ENCODE data around the gene GPC6.

The GPC6 gene

GRCh38 chr13:93325303-93326233 is 99.0 kb downstream of the GPC6 start:
- no peaks in the 10 kb centered on the region for H3K9me3 ChIP-seq (ENCODE audit: insufficient read depth, low read length)
- no peak overlapping the region for H3K9ac ChIP-seq (ENCODE audit: low read length)
- no peaks in the 10 kb centered on the region for H3K79me2 ChIP-seq (ENCODE audit: low read length)
- no peak overlapping the region for H2AFZ ChIP-seq (ENCODE audit: low read depth, low read length)
- H3K4me3 ChIP-seq (ENCODE audit: low read length) = no peak overlapping the region
- no peaks in the 10 kb centered on the region for H3K27me3 ChIP-seq (ENCODE audit: low read depth, low read length)
- H3K4me2 ChIP-seq (ENCODE audit: low read length) = no peak overlapping the region
- TF ChIP-seq CTCF (IDR thresholded peaks at IDR 0.05; ENCODE audit: low read depth, low read length) (no peak), EZH2phosphoT487 (IDR thresholded peaks at IDR 0.05; ENCODE audit: low read depth) (no peak)
- H3K36me3 ChIP-seq (replicated peaks; ENCODE audit: low read depth, low read length) = no peaks in the 10 kb centered on the region
- no peaks in the 10 kb centered on the region for H4K20me1 ChIP-seq (ENCODE audit: insufficient read depth, low read length)
- no peak overlapping the region for H3K27ac ChIP-seq (ENCODE audit: low read length)
- H3K4me1 ChIP-seq (ENCODE audit: low read length) = no peaks in the 10 kb centered on the region

GRCh38 chr13:93326234-93326811 is 99.7 kb downstream of the GPC6 start:
- Histone ChIP-seq H3K4me3 (ENCODE audit: low read length) (no peak overlapping the region), H3K27me3 (ENCODE audit: low read depth, low read length) (no peaks in the 10 kb centered on the region), H3K4me2 (ENCODE audit: low read length) (no peak overlapping the region), H3K27ac (ENCODE audit: low read length) (no peak overlapping the region), H3K9me3 (ENCODE audit: insufficient read depth, low read length) (no peaks in the 10 kb centered on the region), H3K79me2 (ENCODE audit: low read length) (no peaks in the 10 kb centered on the region), H3K4me1 (ENCODE audit: low read length) (no peaks in the 10 kb centered on the region), H3K36me3 (replicated peaks; ENCODE audit: low read depth, low read length) (no peaks in the 10 kb centered on the region), H4K20me1 (ENCODE audit: insufficient read depth, low read length) (no peaks in the 10 kb centered on the region), H2AFZ (ENCODE audit: low read depth, low read length) (no peak overlapping the region), H3K9ac (ENCODE audit: low read length) (no peak overlapping the region)
- no peak for TF ChIP-seq EZH2phosphoT487 (IDR thresholded peaks at IDR 0.05; ENCODE audit: low read depth)
- TF ChIP-seq CTCF (IDR thresholded peaks at IDR 0.05; ENCODE audit: low read depth, low read length) = no peak

GRCh38 chr13:93328943-93329342 is 102.3 kb downstream of the GPC6 start:
- H4K20me1 ChIP-seq (ENCODE audit: insufficient read depth, low read length) = no peaks in the 10 kb centered on the region
- no peak for TF ChIP-seq CTCF (IDR thresholded peaks at IDR 0.05; ENCODE audit: low read depth, low read length)
- TF ChIP-seq EZH2phosphoT487 (IDR thresholded peaks at IDR 0.05; ENCODE audit: low read depth) = no peak
- no peaks in the 10 kb centered on the region for H3K27me3 ChIP-seq (ENCODE audit: low read depth, low read length)
- no peak overlapping the region for H3K4me2 ChIP-seq (ENCODE audit: low read length)
- H3K4me3 ChIP-seq (ENCODE audit: low read length) = no peak overlapping the region
- no peaks in the 10 kb centered on the region for H3K9me3 ChIP-seq (ENCODE audit: insufficient read depth, low read length)
- H3K79me2 ChIP-seq (ENCODE audit: low read length) = no peaks in the 10 kb centered on the region
- H3K9ac ChIP-seq (ENCODE audit: low read length) = no peak overlapping the region
- H3K27ac ChIP-seq (ENCODE audit: low read length) = no peak overlapping the region
- H3K36me3 ChIP-seq (replicated peaks; ENCODE audit: low read depth, low read length) = no peaks in the 10 kb centered on the region
- H3K4me1 ChIP-seq (ENCODE audit: low read length) = no peaks in the 10 kb centered on the region
- H2AFZ ChIP-seq (ENCODE audit: low read depth, low read length) = no peak overlapping the region

- H3K9ac ChIP-seq (ENCODE audit: low read length) = no peak overlapping the region
- TF ChIP-seq EZH2phosphoT487 (IDR thresholded peaks at IDR 0.05; ENCODE audit: low read depth) (no peak), CTCF (IDR thresholded peaks at IDR 0.05; ENCODE audit: low read depth, low read length) (no peak)
- H4K20me1 ChIP-seq (ENCODE audit: insufficient read depth, low read length) = no peaks in the 10 kb centered on the region
- H3K36me3 ChIP-seq (replicated peaks; ENCODE audit: low read depth, low read length) = no peaks in the 10 kb centered on the region
- H3K4me2 ChIP-seq (ENCODE audit: low read length) = no peak overlapping the region
- H3K4me3 ChIP-seq (ENCODE audit: low read length) = no peak overlapping the region
- H3K9me3 ChIP-seq (ENCODE audit: insufficient read depth, low read length) = no peaks in the 10 kb centered on the region
- H3K27me3 ChIP-seq (ENCODE audit: low read depth, low read length) = no peaks in the 10 kb centered on the region
- no peak overlapping the region for H3K27ac ChIP-seq (ENCODE audit: low read length)
- no peak overlapping the region for H2AFZ ChIP-seq (ENCODE audit: low read depth, low read length)
- H3K4me1 ChIP-seq (ENCODE audit: low read length) = no peaks in the 10 kb centered on the region
- no peaks in the 10 kb centered on the region for H3K79me2 ChIP-seq (ENCODE audit: low read length)
Measured at GRCh38 chr13:93336728-93337127, 110.1 kb downstream of the GPC6 start.
